Measurements from ENCODE around the gene CTSF. TPM values are rescaled to one million over a fixed set of nuclear protein-coding genes. Genes with fewer than 3 reads are reported as not detected.
"Not testable (repeated sequence)": the region's sequence is repeated elsewhere in the genome, so short reads cannot be mapped to it uniquely, and the experiment has no call there.

The CTSF gene
- total and polyA plus RNA-seq, 3 experiments from 2014 or later: 5.6 to 20.6 (median 6.0) TPM

GRCh38 chr11:66607126-66607834 is 38.9 kb upstream of the CTSF start:
- Mint-ChIP-seq H3K36me3 (peaks cover 0 to 34% (median 3%) of the 10 kb centered on the region in 3 donors), H3K4me1 (peaks cover 6 to 14% (median 12%) of the 10 kb centered on the region in 3 donors), H3K27me3 (no peaks in the 10 kb centered on the region), H3K4me3 (no peak overlapping the region), H3K27ac (no peak overlapping the region), H3K9me3 (no peaks in the 10 kb centered on the region)
- Histone ChIP-seq H3K4me3 (ENCODE audit: low read length) (no peak overlapping the region), H3K27ac (ENCODE audit: low read depth, low read length) (no peak overlapping the region), H3K4me1 (ENCODE audit: insufficient read depth, low read length) (no peaks in the 10 kb centered on the region), H3K27me3 (ENCODE audit: insufficient read depth, low read length, poor library complexity, severe bottlenecking) (no peaks in the 10 kb centered on the region), H3K9me3 (ENCODE audit: low read length) (no peaks in the 10 kb centered on the region), H3K36me3 (ENCODE audit: insufficient read depth, low read length) (peaks cover 6% of the 10 kb centered on the region)
- CTCF ChIA-PET: no interaction called here
- DNase-seq: no peak
- POLR2A ChIA-PET: interaction anchor here (0.5 to 0.9 kb wide), 3 partner anchors 16 to 1683 kb away, joined by 3 to 4 read pairs (median 3); no protein-coding TSS in a partner anchor

GRCh38 chr11:66606608-66607007 is 38.2 kb upstream of the CTSF start:
- Mint-ChIP-seq H3K27ac (peak overlapping the region in 1 of 8 donors; percentile 12), H3K4me1 (peaks cover 6 to 14% (median 12%) of the 10 kb centered on the region in 3 donors), H3K36me3 (peaks cover 0 to 39% (median 3%) of the 10 kb centered on the region in 3 donors)
- not testable (repeated sequence) for H3K27me3 ChIP-seq (ENCODE audit: insufficient read depth, low read length, poor library complexity, severe bottlenecking); H3K9me3 Mint-ChIP-seq; DNase-seq; H3K36me3 ChIP-seq (ENCODE audit: insufficient read depth, low read length); H3K4me1 ChIP-seq (ENCODE audit: insufficient read depth, low read length); H3K4me3 Mint-ChIP-seq; H3K9me3 ChIP-seq (ENCODE audit: low read length); H3K27ac ChIP-seq (ENCODE audit: low read depth, low read length); H3K27me3 Mint-ChIP-seq; H3K4me3 ChIP-seq (ENCODE audit: low read length)
- ChIA-PET POLR2A (interaction anchor here (0.6 to 0.9 kb wide), 2 partner anchors 16 to 48 kb away, joined by 4 to 7 read pairs; no protein-coding TSS in a partner anchor), CTCF (interaction anchor here (1.5 kb wide), 1 partner anchor 10 kb away, joined by 3 read pairs; the partner anchor contains the start of gene RBM14)

- no peak overlapping the region for H3K27ac ChIP-seq (ENCODE audit: low read depth, low read length)
- no peaks in the 10 kb centered on the region for H3K27me3 Mint-ChIP-seq
- H3K9me3 Mint-ChIP-seq: no peaks in the 10 kb centered on the region
- H3K27me3 ChIP-seq (ENCODE audit: insufficient read depth, low read length, poor library complexity, severe bottlenecking): no peaks in the 10 kb centered on the region
- POLR2A ChIA-PET: no interaction called here
- H3K36me3 ChIP-seq (ENCODE audit: insufficient read depth, low read length): peaks cover 6% of the 10 kb centered on the region
- DNase-seq: no peak
- no peak overlapping the region for H3K4me3 ChIP-seq (ENCODE audit: low read length)
- no peaks in the 10 kb centered on the region for H3K4me1 Mint-ChIP-seq
- H3K36me3 Mint-ChIP-seq: peaks cover 0 to 57% (median 8%) of the 10 kb centered on the region in 3 donors
- H3K27ac Mint-ChIP-seq: peak overlapping the region in 1 of 8 donors; percentile 45
- CTCF ChIA-PET: interaction anchor here (0.9 kb wide), 1 partner anchor 12 kb away, joined by 3 read pairs; no protein-coding TSS in a partner anchor
- H3K4me3 Mint-ChIP-seq: no peak overlapping the region
- no peaks in the 10 kb centered on the region for H3K9me3 ChIP-seq (ENCODE audit: low read length)
- no peaks in the 10 kb centered on the region for H3K4me1 ChIP-seq (ENCODE audit: insufficient read depth, low read length)
These were observed 35.7 kb upstream of the CTSF start for GRCh38 chr11:66604155-66604554.

- no peak overlapping the region for H3K27ac ChIP-seq (ENCODE audit: low read depth, low read length)
- H3K27me3 ChIP-seq (ENCODE audit: insufficient read depth, low read length, poor library complexity, severe bottlenecking): no peaks in the 10 kb centered on the region
- Mint-ChIP-seq H3K36me3 (peaks cover 0 to 61% (median 8%) of the 10 kb centered on the region in 3 donors), H3K4me3 (no peak overlapping the region), H3K4me1 (no peaks in the 10 kb centered on the region), H3K9me3 (no peaks in the 10 kb centered on the region), H3K27me3 (no peaks in the 10 kb centered on the region), H3K27ac (peak overlapping the region in 1 of 8 donors; percentile 60)
- ChIA-PET CTCF (no interaction called here), POLR2A (no interaction called here)
- peaks cover 6% of the 10 kb centered on the region for H3K36me3 ChIP-seq (ENCODE audit: insufficient read depth, low read length)
- no peaks in the 10 kb centered on the region for H3K9me3 ChIP-seq (ENCODE audit: low read length)
- H3K4me1 ChIP-seq (ENCODE audit: insufficient read depth, low read length): no peaks in the 10 kb centered on the region
- DNase-seq: no peak
- H3K4me3 ChIP-seq (ENCODE audit: low read length): no peak overlapping the region
These were observed 34.7 kb upstream of the CTSF start for GRCh38 chr11:66603072-66603471.

GRCh38 chr11:66600631-66601233 is 32.3 kb upstream of the CTSF start:
- no peaks in the 10 kb centered on the region for H3K9me3 Mint-ChIP-seq
- peak overlapping the region in 2 of 8 donors; percentile 29 to 79 for H3K27ac Mint-ChIP-seq
- peaks cover 6% of the 10 kb centered on the region for H3K36me3 ChIP-seq (ENCODE audit: insufficient read depth, low read length)
- no peak for DNase-seq
- H3K4me3 Mint-ChIP-seq: no peak overlapping the region
- CTCF ChIA-PET: no interaction called here
- POLR2A ChIA-PET: no interaction called here
- peaks cover 2 to 7% (median 7%) of the 10 kb centered on the region in 3 donors for H3K4me1 Mint-ChIP-seq
- H3K4me3 ChIP-seq (ENCODE audit: low read length): no peak overlapping the region
- no peaks in the 10 kb centered on the region for H3K4me1 ChIP-seq (ENCODE audit: insufficient read depth, low read length)
- H3K27ac ChIP-seq (ENCODE audit: low read depth, low read length): no peak overlapping the region
- H3K27me3 Mint-ChIP-seq: no peaks in the 10 kb centered on the region
- no peaks in the 10 kb centered on the region for H3K9me3 ChIP-seq (ENCODE audit: low read length)
- H3K36me3 Mint-ChIP-seq: peaks cover 0 to 51% (median 8%) of the 10 kb centered on the region in 3 donors
- H3K27me3 ChIP-seq (ENCODE audit: insufficient read depth, low read length, poor library complexity, severe bottlenecking): no peaks in the 10 kb centered on the region

GRCh38 chr11:66600219-66600618 is 31.8 kb upstream of the CTSF start:
- Histone ChIP-seq H3K27ac (ENCODE audit: low read depth, low read length) (no peak overlapping the region), H3K4me3 (ENCODE audit: low read length) (no peak overlapping the region)
- no peaks in the 10 kb centered on the region for H3K9me3 Mint-ChIP-seq

GRCh38 chr11:66598993-66599392 is 30.6 kb upstream of the CTSF start:
- no peaks in the 10 kb centered on the region for H3K9me3 Mint-ChIP-seq
- no peak overlapping the region for H3K4me3 Mint-ChIP-seq
- no peaks in the 10 kb centered on the region for H3K27me3 Mint-ChIP-seq
- Histone ChIP-seq H3K4me3 (ENCODE audit: low read length) (no peak overlapping the region), H3K9me3 (ENCODE audit: low read length) (no peaks in the 10 kb centered on the region), H3K27ac (ENCODE audit: low read depth, low read length) (no peak overlapping the region), H3K4me1 (ENCODE audit: insufficient read depth, low read length) (peaks cover 12% of the 10 kb centered on the region), H3K27me3 (ENCODE audit: insufficient read depth, low read length, poor library complexity, severe bottlenecking) (no peaks in the 10 kb centered on the region), H3K36me3 (ENCODE audit: insufficient read depth, low read length) (no peaks in the 10 kb centered on the region)
- H3K4me1 Mint-ChIP-seq: peaks cover 14 to 19% (median 18%) of the 10 kb centered on the region in 3 donors
- CTCF ChIA-PET: interaction anchor here (1.5 kb wide), 1 partner anchor 19 kb away, joined by 3 read pairs; no protein-coding TSS in a partner anchor
- POLR2A ChIA-PET: interaction anchor here (1.2 kb wide), 1 partner anchor 79 kb away, joined by 4 read pairs; the partner anchor contains the start of gene RBM4B
- DNase-seq: no peak
- H3K36me3 Mint-ChIP-seq: peaks cover 0 to 35% (median 5%) of the 10 kb centered on the region in 3 donors
- H3K27ac Mint-ChIP-seq: no peak overlapping the region

More at GRCh38 chr11:66600219-66600618, 31.8 kb upstream of the CTSF start:
- ChIA-PET CTCF (no interaction called here), POLR2A (interaction anchor here (1.2 kb wide), 1 partner anchor 77 kb away, joined by 4 read pairs; the partner anchor contains the start of gene RBM4B)
- peaks cover 4% of the 10 kb centered on the region for H3K36me3 ChIP-seq (ENCODE audit: insufficient read depth, low read length)
- peaks cover 2% of the 10 kb centered on the region for H3K4me1 ChIP-seq (ENCODE audit: insufficient read depth, low read length)
- no peak for DNase-seq
- H3K36me3 Mint-ChIP-seq: peaks cover 0 to 46% (median 5%) of the 10 kb centered on the region in 3 donors
- H3K9me3 ChIP-seq (ENCODE audit: low read length): no peaks in the 10 kb centered on the region
- peaks cover 7 to 12% (median 12%) of the 10 kb centered on the region in 3 donors for H3K4me1 Mint-ChIP-seq
- H3K27me3 ChIP-seq (ENCODE audit: insufficient read depth, low read length, poor library complexity, severe bottlenecking): no peaks in the 10 kb centered on the region
- peak overlapping the region in 1 of 8 donors; percentile 79 for H3K27ac Mint-ChIP-seq
- H3K27me3 Mint-ChIP-seq: no peaks in the 10 kb centered on the region
- H3K4me3 Mint-ChIP-seq: no peak overlapping the region

Measured in CD8-positive, alpha-beta memory T cell (primary cell).